Stimulated activated CD4-positive, alpha-beta T cell treated with anti-CD3 and anti-CD28 coated beads, Interleukin-2, amount 100 ng/mL, for 24 hours (primary cell): ENCODE measurements around the gene SPAG6.
A peak's percentile ranks its signal among the peaks of the same experiment; 100 is the strongest.
"Not testable (repeated sequence)": the region's sequence is repeated elsewhere in the genome, so short reads cannot be mapped to it uniquely, and the experiment has no call there.

Source experiments
- DNase-seq, 2 donors: peaks; one replicate each; pipeline ENCODE4 v3.0.0-alpha.2; 2020

SPAG6 gene

DNA sequence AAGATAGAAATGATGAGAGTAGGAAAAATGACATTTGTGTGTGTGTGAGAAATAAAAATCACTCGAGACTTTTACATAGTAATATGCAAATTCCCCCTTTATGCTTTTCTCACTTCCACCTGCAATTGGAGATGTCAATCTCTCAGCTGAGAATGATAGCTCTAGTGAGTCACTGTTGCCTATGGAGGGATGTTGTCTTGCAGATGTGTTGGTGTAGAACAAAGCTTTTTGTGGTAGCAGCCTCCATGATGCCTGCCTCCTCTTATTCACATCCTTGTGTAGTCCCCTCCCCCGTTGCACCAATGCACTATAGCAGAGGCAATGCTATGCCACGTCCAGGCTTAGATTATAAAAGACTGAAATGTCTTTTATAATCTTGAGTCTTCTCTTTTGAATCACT is 33.8 kb downstream of the SPAG6 start:
- peak; percentile 46 to 61 for DNase-seq

DNA sequence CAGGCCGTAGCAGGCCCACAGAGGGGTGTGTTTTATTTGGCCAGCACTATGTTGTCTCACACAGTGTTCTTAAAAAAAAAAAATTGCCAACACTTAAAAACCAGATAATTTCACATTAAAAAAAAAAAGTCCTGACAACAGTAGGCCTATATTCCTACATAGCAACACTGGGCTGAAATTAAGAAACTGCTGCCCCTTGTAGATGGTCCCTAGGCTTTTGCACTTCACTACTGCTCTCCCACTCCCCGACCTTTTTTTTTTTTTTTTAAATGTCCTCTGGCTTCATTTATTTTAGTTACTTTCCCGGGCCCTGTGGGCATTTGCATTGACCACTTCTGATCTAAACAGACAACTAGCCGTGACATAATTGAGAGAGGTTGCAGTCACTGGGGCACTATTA is 36.0 kb downstream of the SPAG6 start:
- DNase-seq = no peak

DNA sequence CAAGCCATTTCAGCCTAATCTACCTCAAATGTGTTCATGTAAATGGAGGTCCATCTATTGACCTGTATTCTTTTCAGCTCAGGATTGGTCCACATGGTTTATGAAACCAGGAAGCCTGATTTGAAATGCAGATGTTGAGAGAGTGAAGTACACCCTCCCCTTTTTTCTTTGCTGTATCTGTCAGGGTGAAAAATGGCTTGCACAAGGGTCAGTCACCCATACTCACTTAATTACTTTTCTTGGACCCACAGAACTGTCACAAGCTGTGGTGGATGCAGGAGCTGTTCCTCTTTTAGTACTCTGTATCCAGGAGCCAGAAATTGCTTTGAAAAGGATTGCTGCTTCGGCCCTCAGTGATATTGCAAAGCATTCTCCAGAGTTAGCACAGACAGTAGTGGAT is 41.2 kb downstream of the SPAG6 start:
- no peak for DNase-seq

DNA sequence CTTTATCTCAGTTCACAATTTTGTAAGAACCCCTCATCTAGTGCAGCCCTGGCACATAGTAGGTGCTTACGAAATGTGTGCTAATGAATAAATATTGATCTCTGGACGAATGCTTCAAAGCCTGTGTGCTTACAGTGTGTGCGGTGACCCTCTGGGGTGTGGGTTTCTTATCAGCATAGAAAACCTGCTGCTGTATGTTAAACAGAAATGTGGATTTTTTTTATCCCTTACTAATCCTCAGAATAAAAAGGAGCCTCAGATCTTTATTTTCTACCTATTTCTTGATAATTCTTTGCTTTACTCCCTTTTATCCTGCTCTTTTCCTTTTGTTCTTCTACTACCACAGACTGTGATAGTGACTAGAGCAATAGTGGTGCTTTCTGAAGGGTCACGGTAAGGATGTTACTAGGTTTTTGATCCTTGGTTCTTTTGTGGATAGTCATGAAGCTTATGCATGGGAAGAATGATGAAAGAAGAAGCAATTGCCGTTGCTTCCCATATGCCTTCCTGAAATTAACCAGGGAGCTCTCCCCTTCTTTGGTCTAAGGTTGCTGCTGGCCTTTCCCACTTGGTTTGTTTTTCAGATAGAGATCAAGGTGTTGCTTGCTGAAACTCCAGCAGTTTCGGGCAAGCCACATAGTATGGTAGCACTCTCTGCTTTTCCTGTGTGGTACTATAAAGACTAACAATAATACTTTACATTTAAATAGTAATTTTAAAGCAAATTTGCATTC is 44.7 kb downstream of the SPAG6 start:
- no peak for DNase-seq

DNA sequence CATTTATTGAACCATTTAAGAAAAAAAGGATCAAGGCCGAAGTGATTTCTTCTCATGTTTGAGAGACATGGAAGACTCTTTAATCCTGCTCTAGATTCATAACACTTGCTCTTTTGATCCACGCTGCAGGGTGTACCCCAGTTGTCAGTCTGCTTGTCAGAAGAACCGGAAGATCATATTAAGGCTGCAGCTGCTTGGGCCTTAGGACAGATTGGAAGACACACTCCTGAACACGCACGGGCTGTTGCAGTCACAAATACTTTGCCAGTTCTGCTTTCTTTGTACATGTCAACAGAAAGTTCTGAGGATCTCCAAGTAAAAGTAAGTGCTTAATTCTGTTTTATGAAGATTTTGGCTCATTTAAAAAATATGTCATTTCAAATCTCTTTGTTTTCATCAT is 46.3 kb downstream of the SPAG6 start:
- no peak for DNase-seq

DNA sequence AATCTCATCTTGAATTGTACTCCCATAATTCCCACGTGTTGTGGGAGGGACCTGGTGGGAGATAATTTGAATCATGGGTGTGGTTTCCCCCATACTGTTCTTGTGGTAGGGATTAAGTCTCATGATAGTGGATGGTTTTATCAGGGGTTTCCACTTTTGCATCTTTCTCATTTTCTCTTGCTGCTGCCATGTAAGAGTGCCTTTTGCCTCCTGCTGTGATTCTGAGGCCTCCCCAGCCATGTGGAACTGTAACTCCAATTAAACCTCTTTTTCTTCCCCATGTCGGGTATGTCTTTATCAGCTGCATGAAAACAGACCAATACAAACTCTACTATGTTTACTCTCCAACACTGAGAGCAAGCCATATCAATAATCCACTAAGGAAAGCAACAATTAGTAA is 50.9 kb downstream of the SPAG6 start:
- not testable (repeated sequence) for DNase-seq

DNA sequence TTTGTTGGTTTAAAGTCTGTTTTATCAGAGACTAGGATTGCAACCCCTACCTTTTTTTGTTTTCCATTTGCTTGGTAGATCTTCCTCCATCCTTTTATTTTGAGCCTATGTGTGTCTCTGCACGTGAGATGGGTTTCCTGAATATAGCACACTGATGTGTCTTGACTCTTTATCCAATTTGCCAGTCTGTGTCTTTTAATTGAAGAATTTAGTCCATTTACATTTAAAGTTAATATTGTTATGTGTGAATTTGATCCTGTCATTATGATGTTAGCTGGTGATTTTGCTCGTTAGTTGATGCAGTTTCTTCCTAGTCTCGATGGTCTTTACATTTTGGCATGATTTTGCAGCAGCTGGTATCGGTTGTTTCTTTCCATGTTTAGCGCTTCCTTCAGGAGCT is 61.6 kb downstream of the SPAG6 start:
- not testable (repeated sequence) for DNase-seq

DNA sequence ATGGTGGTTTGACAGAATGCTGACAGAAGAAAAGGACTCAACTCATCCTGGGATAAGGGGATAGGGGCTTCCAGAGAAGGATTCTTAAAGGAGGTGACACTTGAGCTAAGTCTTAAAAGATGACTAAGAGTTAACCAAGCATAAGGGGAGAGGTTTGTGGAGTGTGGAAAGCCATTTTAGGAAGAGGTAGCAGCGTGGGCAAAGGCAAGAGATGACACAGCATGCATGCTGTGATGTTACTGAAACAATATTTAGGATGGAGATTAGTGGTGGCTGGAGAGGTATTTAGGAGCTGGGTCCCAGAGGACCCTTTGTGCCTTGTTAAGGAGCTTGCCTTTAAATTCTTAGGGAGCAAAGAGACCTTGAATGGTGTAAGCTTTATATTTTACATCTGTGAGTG is 65.1 kb downstream of the SPAG6 start:
- DNase-seq = no peak

DNA sequence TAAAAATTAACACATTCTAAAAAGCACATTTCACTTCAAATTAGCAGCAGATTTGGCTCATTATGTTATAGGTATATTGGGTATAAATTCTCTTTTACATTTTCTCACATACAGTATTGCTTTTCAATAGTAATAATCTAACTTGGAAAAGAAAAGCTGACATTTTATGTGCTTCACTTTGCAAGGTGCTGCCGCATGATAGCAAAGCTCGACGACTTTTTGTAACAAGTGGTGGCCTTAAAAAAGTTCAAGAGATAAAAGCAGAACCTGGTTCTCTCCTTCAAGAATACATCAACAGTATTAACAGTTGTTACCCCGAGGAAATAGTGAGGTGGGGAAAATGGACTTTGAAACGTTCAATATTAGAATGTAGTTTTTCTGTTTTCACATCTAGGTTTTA is 65.5 kb downstream of the SPAG6 start:
- no peak for DNase-seq

DNA sequence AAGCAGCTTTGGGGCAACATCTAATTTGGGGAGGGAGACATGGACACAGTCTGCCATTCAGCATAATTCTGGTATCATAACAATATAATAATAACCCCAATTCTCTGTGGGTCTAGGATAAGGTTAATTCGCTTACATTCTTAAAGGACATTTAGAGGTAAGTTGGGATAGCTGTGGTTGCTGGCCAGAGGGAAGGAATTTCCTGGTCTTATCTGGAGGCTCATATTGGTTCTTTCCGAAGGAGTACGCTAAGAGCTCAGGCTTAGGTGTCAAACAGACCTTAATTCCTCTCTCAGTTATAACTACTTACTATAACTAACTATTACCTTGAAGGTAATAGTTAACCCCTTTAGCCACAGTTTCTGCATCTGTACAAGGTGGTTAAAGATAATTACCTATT is 68.8 kb downstream of the SPAG6 start:
- no peak for DNase-seq

DNA sequence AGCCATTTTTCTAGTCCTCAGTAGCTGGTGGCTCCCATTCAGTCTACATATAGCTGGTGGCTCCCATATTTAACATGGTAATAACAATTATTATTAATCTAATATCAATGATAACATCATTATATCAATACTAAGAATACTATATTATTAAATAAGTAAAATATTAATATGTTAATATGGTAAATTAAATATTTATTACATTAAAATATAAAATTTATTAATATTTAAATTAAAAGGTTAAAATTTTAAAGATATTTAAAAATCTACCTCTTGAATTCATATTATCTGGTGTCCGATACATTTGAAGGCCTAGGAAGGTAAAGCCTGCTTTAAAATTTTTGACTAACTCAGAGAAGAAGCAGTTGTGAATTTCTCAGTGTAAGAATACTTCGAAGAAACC is 69.8 kb downstream of the SPAG6 start:
- no peak for DNase-seq

DNA sequence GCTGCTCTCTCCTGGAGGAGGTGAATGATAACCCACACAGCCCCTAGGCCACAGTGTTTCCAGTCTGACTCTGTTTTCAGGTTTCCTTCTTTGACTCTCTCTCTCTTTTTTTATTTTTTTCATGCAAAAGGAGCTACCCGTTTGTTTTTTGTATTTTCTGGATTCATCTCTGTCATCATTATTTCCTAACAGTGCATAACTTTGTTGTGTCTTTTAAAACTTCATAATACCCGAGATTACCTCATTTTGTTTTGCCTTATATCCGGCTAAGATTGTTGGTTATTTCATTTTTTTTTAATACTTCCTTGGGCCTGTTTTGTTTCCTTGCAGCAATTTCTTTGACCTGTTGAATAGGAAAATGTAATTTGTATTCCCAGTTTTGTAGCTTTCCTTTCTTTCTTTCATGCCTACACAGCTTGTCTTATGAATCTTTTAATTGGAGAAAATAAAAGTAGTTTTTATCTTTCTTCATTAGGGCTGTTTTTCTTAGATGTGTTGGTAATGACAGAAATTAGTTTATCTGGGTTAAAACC is 72.5 kb downstream of the SPAG6 start:
- no peak for DNase-seq

DNA sequence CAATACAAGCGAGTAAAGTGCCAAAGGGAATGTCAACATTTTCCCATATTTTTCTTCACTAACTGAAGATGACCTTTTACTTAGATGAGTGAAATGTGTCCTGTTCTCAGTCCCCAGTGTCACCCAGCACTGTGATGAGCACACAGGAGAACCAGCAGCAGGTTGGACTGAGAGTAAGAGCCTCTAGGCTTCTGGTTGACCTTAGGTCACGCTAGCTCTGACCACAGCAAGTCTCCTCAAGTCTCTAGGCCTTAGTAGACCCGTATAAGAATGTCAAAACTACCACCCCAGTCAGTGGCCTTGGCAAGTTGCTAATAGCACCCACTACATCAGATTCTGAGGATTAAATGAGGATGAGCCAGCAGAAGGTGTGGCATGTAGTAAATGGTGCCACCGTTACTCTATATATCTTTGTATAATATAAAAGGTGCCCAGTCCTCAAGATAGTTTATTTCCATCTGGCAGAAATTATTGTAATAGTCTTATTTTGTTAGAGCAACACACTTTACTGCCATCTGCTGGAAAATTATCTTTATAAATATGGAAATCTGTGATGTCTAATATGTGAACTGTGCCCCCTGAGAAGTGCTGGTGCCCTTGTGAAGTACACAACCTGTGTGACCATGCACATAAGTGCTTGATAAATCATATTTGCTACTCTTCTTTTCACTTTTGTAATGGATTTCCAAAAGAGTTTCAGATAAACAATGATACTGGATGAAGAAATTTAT is 75.7 kb downstream of the SPAG6 start:
- no peak for DNase-seq

DNA sequence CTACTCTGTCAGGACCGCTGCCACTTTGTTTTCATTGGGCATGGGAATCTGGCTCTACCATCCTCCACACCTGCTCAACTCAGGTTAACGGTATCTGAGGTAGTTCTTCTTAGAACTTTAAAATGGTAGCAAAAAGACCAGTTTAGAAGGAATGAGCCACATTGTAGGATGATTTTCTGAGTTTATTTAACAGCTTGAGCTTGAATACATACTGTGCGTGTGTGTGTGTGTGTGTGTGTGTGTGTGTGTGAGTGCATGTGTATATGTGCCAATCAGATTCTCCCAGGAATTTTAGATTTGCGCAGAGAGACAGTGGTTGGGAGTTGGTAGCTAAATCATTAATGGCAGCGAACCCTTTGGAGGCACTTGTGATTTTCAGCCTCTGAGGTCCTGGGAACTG is 81.4 kb downstream of the SPAG6 start:
- DNase-seq = no peak

DNA sequence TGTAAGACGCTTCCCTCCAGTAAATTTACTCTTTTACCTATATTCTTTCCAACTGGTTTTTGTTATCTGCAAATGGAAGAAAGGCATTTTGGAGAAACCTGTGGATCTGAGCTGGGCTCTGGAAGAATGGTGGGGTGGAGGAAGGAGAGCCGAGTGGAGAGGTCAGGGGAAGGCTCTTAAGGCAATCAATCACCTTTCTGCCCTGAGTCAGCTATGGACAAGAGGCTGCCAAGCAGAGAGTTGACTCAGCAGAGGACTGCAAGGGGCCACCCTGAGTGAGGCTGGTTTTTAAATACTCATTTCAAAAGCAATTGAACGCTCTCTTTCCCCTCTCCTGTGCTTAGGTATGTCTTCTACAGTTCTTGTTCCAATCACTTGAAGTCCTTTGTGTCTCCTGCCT is 81.8 kb downstream of the SPAG6 start:
- no peak for DNase-seq

DNA sequence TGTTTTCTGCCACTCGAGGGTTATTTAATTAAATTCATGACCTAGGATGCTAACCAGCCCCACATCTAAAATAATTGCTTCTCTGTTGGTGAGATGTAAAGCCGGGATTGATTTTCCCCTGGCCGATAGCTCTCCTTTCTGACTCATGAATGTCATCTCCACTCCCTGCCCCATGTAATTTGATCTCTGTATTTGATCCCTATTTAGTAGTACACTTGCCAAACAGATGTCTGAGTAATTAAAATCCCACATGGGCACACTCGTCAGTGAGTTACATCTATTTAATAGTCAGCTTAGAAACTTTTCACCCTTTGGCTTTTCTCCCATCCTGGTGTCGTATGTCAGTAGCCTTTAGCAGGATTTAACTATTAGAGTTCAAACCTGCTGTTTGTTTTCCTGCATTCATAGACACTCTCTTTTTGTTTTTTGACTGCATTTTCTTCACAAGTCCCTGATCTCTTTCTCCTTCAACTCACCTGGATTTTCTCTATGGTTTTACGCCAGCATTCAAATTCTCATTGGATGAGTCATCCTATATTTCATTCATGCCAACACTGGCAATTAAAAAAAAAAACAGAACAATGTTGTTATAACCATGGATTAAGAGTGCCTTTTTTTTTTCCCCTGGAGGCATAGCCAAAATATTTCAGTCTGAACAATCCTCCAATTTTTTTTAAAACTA is 82.7 kb downstream of the SPAG6 start:
- no peak for DNase-seq

DNA sequence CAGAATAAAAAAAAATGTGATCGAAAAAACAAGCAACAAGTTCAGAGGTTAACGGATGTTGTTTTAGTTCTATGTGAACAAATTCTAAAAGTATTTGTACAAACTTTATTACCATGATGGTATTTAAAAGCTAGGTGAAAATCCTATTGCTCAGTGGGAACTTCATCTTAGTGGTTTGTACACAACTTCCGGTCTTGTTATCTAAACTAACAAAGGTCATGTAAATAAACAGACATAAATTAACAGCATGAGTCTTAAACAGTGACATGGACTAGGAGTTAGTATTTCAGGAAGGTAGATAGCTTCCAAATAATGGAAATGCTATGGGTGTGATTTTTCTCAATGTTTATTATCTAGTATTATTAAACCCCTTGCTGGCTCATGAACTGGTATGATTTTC is 83.8 kb downstream of the SPAG6 start:
- DNase-seq = no peak

DNA sequence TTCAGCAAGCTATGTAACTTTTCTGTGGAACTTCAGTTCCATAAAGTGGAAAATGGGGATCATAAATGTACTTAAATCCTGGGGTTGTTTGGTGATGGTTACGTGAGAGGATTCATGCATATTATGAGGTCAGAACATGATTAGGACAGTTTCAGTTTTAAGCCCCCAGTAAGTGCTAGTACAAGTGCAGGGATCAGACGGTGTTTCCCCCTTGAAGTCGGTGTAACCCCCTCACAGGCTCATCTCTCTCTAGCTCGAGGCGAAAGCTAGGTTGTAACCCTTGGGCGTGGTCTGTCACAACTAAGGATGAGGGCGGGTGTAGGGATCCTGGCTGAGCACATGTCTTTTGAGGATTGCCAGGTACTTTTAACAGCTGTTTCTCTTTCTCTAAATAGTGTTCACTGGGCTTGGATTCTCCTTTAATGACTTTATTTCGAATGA is 84.7 kb downstream of the SPAG6 start:
- DNase-seq = no peak

DNA sequence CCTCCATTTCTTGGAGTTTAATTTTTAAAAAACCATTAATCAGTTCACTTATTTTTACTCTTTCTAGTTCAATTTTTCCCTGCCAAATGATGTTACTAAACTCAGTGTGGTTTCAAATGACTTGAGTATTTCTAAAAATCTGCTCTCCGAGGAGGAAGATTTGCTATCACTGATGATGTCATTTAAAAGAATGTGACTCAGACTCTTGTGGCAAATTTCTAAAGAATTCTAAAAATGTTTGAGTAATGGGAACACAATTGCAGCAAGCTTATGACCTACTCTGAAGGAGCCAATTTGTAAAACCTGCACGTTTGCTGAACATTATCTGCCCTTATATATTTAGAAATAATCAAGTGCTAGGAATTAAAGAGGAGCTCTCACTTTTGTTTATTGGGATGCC is 88.6 kb downstream of the SPAG6 start:
- DNase-seq = no peak

DNA sequence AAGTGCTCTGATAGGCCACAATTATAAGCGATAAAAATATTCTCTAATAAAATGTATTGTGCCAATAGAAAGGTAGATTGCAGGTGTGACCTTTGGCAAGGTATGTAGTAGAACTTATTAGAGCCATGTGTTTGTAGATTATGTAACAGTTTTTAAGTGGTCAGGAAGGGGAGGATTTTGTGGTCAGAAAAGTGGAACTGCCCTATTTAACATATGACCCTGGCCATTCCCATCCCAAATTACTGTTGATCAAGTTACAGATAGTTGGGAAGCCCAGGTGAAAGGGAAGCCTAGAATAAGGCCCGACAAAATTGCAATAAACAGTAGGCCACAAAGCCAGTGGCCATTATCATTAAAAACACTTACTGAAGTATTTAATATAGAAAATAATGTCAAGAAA is 89.2 kb downstream of the SPAG6 start:
- DNase-seq = no peak

DNA sequence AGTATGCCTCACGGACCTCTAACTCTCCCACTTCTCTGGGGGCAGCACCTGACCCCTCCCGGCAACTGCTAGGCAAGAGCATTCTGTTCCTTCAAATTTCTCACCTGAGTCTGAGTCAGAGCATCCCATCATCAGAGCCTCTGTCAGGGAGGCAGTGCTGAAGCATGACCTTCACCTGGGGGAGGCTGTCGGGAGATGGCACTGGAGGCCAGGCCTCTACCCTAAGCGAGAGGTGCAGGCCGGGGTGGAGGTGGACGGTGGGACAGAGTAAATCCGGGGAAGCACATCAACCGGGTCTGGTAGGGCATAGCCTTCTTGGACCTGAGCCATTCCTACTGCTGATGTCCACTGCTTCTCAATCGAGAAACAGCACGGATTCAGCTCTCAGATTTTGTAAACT is 90.4 kb downstream of the SPAG6 start:
- peak in 1 of 2 donors; percentile 4 for DNase-seq

DNA sequence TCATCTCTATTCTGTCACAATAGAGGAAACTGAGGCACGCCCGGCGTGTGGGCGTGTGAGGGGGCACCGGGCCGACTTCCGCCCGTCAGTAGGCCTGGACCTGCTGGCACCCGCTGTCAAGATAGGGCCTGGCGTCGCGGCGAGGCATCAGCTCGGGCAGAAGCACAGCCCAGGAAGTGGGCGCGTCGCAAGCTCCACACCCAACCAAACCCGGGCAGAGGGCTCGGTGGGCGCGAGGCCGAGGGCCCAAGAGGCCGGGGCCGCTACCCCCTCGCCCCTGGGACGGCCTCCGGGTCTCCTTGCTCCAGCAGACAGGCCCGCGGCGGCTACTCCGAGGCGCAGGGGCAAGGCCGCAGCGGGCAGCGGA is 91.2 kb downstream of the SPAG6 start:
- DNase-seq = no peak

DNA sequence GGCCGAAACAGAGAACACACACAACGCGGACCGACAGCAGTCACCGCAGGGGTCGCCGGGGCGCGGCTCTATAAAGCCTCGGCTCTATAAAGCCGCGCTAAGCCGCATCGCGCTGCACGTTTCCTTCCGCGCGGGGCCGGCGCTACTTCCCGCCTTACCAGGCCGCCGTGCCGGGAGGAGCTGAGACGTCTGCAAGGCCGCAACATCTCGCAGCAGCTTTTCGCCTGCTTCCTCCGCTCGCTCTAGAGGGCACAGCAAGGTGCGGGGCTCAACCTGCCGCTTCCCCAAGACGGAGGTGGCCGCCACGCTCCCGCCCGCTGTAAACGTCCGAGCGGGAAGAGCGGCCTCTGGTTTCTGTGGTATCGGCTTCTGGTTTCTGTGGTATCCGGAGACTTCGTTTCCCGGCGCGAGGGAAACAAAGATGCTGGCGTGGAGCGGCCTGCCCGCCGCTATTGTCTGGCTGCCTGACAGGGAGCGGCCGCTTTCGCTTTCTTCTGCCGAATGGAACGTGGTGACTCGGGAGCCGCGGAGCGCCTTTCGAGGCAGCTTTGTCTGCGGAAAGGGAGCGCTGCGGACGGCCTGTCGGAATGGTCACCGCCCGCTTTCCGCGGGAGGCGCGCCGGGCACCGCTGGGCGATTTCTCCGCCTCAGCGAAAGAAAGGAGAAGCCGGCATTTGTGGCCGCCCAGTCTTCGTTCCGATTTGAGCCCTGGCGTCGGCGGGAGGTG is 91.8 kb downstream of the SPAG6 start:
- peak; percentile 83 to 84 for DNase-seq
